Neural progenitor cell (in vitro differentiated cells): ENCODE measurements around the gene LRRC75B. TPM values are rescaled to one million over a fixed set of nuclear protein-coding genes. Genes with fewer than 3 reads are reported as not detected.

Source experiments
- DNase-seq: peaks from one replicate; pipeline ENCODE4 v3.0.0-alpha.2; 2016; ENCODE audit warnings: low spot score
- H2AFZ ChIP-seq: fragments of 200-600 bp; sonication (generic); replicated peaks from 2 replicates; pipeline ENCODE4 v1.6.1; 2016; ENCODE audit warnings: antibody characterized with exemption
- H3F3A ChIP-seq: fragments of 200-600 bp; sonication (generic); 2 replicates; pipeline ENCODE4 v1.6.1; 2016; ENCODE audit warnings: antibody characterized with exemption, low read depth
- H3K27ac ChIP-seq: fragments of 200-600 bp; sonication (generic); 2 replicates; pipeline ENCODE4 v1.5.1; 2016; ENCODE audit warnings: mild to moderate bottlenecking
- H3K27me3 ChIP-seq: fragments of 200-600 bp; sonication (generic); 2 replicates; pipeline ENCODE4 v1.6.1; 2016; ENCODE audit warnings: mild to moderate bottlenecking, moderate library complexity
- H3K36me3 ChIP-seq: fragments of 200-600 bp; sonication (generic); 2 replicates; pipeline ENCODE4 v1.5.1; 2016
- H3K4me1 ChIP-seq: fragments of 200-600 bp; sonication (generic); 2 replicates; pipeline ENCODE4 v1.6.1; 2016; ENCODE audit warnings: mixed run types
- H3K4me2 ChIP-seq: fragments of 200-600 bp; sonication (generic); 2 replicates; pipeline ENCODE4 v1.6.1; 2016
- H3K4me3 ChIP-seq: fragments of 200-600 bp; sonication (generic); 2 replicates; pipeline ENCODE4 v1.5.1; 2016
- H3K79me2 ChIP-seq: fragments of 200-600 bp; sonication (generic); 2 replicates; pipeline ENCODE4 v1.6.1; 2016; ENCODE audit warnings: low read depth
- H3K9ac ChIP-seq: fragments of 200-600 bp; sonication (generic); 2 replicates; pipeline ENCODE4 v1.6.1; 2016
- H3K9me3 ChIP-seq: fragments of 200-600 bp; sonication (generic); 2 replicates; pipeline ENCODE4 v1.5.1; 2016; ENCODE audit warnings: low read depth
- H4K20me1 ChIP-seq: fragments of 200-600 bp; sonication (generic); 2 replicates; pipeline ENCODE4 v1.6.1; 2016; ENCODE audit warnings: low read depth
- H3K27ac Mint-ChIP-seq: 3 replicates; pipeline ENCODE4 v1.8.0; 2021; ENCODE audit warnings: mixed read lengths
- H3K27me3 Mint-ChIP-seq: 2 replicates; pipeline ENCODE4 v1.8.0; 2022; ENCODE audit warnings: low read depth, mild to moderate bottlenecking, inconsistent platforms, moderate library complexity, mixed read lengths; ENCODE audit not compliant: insufficient read depth
- H3K36me3 Mint-ChIP-seq: 3 replicates; pipeline ENCODE4 v1.8.0; 2021; ENCODE audit warnings: mixed read lengths
- H3K4me1 Mint-ChIP-seq: 3 replicates; pipeline ENCODE4 v1.8.0; 2021; ENCODE audit warnings: mixed read lengths
- H3K4me3 Mint-ChIP-seq: 3 replicates; pipeline ENCODE4 v1.8.0; 2021; ENCODE audit warnings: mild to moderate bottlenecking, moderate library complexity, mixed read lengths
- H3K9me3 Mint-ChIP-seq: 3 replicates; pipeline ENCODE4 v1.8.0; 2020; ENCODE audit warnings: mixed read lengths
- EZH2 ChIP-seq: fragments of 200-600 bp; sonication (generic); IDR thresholded peaks from 2 replicates; pipeline ENCODE4 v1.6.1; 2017; ENCODE audit warnings: antibody characterized with exemption, mild to moderate bottlenecking, moderate library complexity
- EZH2phosphoT487 ChIP-seq: fragments of 200-600 bp; sonication (generic); IDR thresholded peaks from 2 replicates; pipeline ENCODE4 v1.6.1; 2017; ENCODE audit warnings: antibody characterized with exemption
- total RNA-seq: library from RNA; depleted of rRNA; stranded (reverse); fragments of >200 nt; gene quantifications from 2 replicates; pipeline ENCODE4 v1.2.3, GENCODE V29; 2015; ENCODE audit warnings: low replicate concordance
- TF ChIP-seq, protein P1 (sequence below): fragments of 200-600 bp; sonication (generic); IDR thresholded peaks from 2 replicates; pipeline ENCODE4 v1.5.1; 2017; ENCODE audit warnings: antibody characterized with exemption, mild to moderate bottlenecking

The LRRC75B gene
- total RNA-seq, 1 donor from 2014 or later = 8.2 TPM

- DNase-seq = no peak
- Histone ChIP-seq H3K36me3 (no peaks in the 10 kb centered on the region), H3K79me2 (no peaks in the 10 kb centered on the region), H3K9ac (no peak overlapping the region), H3K27ac (peak overlapping the region; percentile 74), H3F3A (peaks cover 32% of the 10 kb centered on the region), H2AFZ (no peak overlapping the region), H4K20me1 (peaks cover 2% of the 10 kb centered on the region), H3K4me1 (no peaks in the 10 kb centered on the region), H3K4me2 (no peak overlapping the region), H3K9me3 (no peaks in the 10 kb centered on the region), H3K4me3 (no peak overlapping the region), H3K27me3 (no peaks in the 10 kb centered on the region)
- H3K27me3 Mint-ChIP-seq = peaks cover 2% of the 10 kb centered on the region
- no peak overlapping the region for H3K4me3 Mint-ChIP-seq
- TF ChIP-seq EZH2phosphoT487 = no peak
- TF ChIP-seq, protein P1, sequence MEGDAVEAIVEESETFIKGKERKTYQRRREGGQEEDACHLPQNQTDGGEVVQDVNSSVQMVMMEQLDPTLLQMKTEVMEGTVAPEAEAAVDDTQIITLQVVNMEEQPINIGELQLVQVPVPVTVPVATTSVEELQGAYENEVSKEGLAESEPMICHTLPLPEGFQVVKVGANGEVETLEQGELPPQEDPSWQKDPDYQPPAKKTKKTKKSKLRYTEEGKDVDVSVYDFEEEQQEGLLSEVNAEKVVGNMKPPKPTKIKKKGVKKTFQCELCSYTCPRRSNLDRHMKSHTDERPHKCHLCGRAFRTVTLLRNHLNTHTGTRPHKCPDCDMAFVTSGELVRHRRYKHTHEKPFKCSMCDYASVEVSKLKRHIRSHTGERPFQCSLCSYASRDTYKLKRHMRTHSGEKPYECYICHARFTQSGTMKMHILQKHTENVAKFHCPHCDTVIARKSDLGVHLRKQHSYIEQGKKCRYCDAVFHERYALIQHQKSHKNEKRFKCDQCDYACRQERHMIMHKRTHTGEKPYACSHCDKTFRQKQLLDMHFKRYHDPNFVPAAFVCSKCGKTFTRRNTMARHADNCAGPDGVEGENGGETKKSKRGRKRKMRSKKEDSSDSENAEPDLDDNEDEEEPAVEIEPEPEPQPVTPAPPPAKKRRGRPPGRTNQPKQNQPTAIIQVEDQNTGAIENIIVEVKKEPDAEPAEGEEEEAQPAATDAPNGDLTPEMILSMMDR = no peak
- TF ChIP-seq EZH2 = no peak
- H3K27ac Mint-ChIP-seq = no peak overlapping the region
- no peaks in the 10 kb centered on the region for H3K9me3 Mint-ChIP-seq
- peaks cover 15% of the 10 kb centered on the region for H3K36me3 Mint-ChIP-seq
- H3K4me1 Mint-ChIP-seq = no peaks in the 10 kb centered on the region
Measured at GRCh38 chr22:24578355-24579257, 14.3 kb downstream of the LRRC75B start.

- Histone ChIP-seq H3K4me2 (no peak overlapping the region), H3K4me1 (no peaks in the 10 kb centered on the region), H3K27me3 (no peaks in the 10 kb centered on the region), H4K20me1 (peaks cover 2% of the 10 kb centered on the region), H3K79me2 (no peaks in the 10 kb centered on the region), H3K27ac (no peak overlapping the region), H3K9ac (no peak overlapping the region), H3K9me3 (no peaks in the 10 kb centered on the region), H3K36me3 (peaks cover 4% of the 10 kb centered on the region), H3K4me3 (no peak overlapping the region), H3F3A (peaks cover 32% of the 10 kb centered on the region), H2AFZ (no peak overlapping the region)
- Mint-ChIP-seq H3K4me3 (no peak overlapping the region), H3K9me3 (no peaks in the 10 kb centered on the region), H3K27ac (no peak overlapping the region), H3K4me1 (no peaks in the 10 kb centered on the region), H3K27me3 (peaks cover 2% of the 10 kb centered on the region), H3K36me3 (peaks cover 26% of the 10 kb centered on the region)
- TF ChIP-seq, protein P1 = no peak
- TF ChIP-seq EZH2phosphoT487 (no peak), EZH2 (no peak)
- DNase-seq = no peak
Measured at GRCh38 chr22:24576778-24577177, 16.1 kb downstream of the LRRC75B start.

- no peak overlapping the region for H3K4me3 ChIP-seq
- Mint-ChIP-seq H3K27me3 (peaks cover 2% of the 10 kb centered on the region), H3K4me1 (no peaks in the 10 kb centered on the region), H3K27ac (no peak overlapping the region), H3K9me3 (no peaks in the 10 kb centered on the region), H3K36me3 (peaks cover 35% of the 10 kb centered on the region), H3K4me3 (no peak overlapping the region)
- no peaks in the 10 kb centered on the region for H3K4me1 ChIP-seq
- H2AFZ ChIP-seq = no peak overlapping the region
- no peak overlapping the region for H3K9ac ChIP-seq
- no peaks in the 10 kb centered on the region for H3F3A ChIP-seq
- no peak for TF ChIP-seq EZH2phosphoT487
- no peak for TF ChIP-seq EZH2
- TF ChIP-seq, protein P1 = no peak
- H3K27me3 ChIP-seq = no peaks in the 10 kb centered on the region
- no peak overlapping the region for H3K27ac ChIP-seq
- peaks cover 4% of the 10 kb centered on the region for H3K36me3 ChIP-seq
- peaks cover 26% of the 10 kb centered on the region for H4K20me1 ChIP-seq
- peaks cover 26% of the 10 kb centered on the region for H3K79me2 ChIP-seq
- no peaks in the 10 kb centered on the region for H3K9me3 ChIP-seq
- H3K4me2 ChIP-seq = no peak overlapping the region
- no peak for DNase-seq
Measured at GRCh38 chr22:24571266-24571665, 21.6 kb downstream of the LRRC75B start.
